GM21717 (cell line): ENCODE results near the gene ITPR1.

Experiments
- ATAC-seq: cut with Tn5 transposase; IDR thresholded peaks from one replicate; pipeline ENCODE4 v1.9.1; 2021; ENCODE audit warnings: mild to moderate bottlenecking, moderate library complexity; ENCODE audit not compliant: unreplicated experiment

ITPR1 gene

DNA sequence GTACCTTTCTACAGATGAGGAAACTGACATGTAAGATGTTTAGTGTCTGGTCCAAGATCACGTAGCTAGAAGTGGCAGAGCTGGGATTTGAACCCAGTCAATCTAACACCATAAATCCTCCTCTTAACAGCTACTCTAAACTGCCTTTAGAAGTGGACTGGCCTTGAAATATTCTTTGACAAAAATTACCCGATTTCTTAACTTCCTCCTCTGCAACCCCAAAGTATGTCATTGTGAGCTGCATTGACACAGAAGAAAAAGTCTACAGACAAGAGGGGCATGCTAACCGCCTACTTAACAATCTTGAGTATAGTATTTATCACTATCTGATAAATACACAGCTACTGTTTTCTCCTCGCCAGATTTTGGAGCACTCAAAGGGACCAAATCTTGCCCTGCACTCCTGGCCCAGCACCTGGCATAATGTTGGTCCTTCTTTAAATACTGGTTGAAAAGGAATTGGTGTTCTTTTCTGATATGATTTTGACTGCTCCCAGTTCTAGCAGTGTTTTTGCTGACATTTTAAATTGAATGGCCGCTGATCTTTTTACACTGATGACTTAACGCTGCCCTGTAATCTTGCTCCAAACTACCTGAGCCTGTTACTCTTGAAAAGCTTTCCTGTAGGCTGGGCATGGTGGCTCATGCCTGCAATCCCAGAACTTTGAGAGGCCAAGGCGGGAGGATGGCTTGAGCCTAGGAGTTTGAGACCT, 36.9 kb downstream of the ITPR1 start:
- ATAC-seq, result no peak

GRCh38 chr3:4531478-4532025, 38.4 kb downstream of the ITPR1 start:
- no peak for ATAC-seq

DNA sequence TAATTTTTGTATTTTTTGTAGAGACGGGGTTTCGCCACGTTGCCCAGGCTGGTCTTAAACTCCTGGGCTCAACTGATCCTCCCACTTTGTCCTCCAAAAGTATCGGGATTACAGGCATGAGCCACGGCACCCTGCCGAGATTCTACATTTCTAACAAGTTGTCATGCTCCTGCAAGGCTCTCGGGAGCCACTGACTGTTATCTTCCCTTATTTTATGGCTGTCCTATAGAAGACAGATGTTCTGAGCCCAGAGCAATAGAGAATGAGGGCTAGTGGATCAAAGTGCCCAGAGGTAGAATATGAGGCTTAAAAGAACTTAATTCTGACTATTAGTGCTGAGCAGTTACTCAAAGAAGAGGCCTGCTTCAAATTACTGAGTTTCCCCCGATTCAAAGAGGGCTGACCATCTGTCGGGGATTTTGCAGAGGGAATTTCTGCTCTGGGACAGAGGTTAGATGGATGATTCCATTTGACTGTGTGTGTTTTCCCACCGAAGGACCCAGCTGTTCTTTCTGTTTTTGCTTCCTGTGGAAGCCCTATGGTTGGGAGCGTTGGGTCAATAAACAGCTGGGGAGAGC, 39.5 kb downstream of the ITPR1 start:
- no peak for ATAC-seq

DNA sequence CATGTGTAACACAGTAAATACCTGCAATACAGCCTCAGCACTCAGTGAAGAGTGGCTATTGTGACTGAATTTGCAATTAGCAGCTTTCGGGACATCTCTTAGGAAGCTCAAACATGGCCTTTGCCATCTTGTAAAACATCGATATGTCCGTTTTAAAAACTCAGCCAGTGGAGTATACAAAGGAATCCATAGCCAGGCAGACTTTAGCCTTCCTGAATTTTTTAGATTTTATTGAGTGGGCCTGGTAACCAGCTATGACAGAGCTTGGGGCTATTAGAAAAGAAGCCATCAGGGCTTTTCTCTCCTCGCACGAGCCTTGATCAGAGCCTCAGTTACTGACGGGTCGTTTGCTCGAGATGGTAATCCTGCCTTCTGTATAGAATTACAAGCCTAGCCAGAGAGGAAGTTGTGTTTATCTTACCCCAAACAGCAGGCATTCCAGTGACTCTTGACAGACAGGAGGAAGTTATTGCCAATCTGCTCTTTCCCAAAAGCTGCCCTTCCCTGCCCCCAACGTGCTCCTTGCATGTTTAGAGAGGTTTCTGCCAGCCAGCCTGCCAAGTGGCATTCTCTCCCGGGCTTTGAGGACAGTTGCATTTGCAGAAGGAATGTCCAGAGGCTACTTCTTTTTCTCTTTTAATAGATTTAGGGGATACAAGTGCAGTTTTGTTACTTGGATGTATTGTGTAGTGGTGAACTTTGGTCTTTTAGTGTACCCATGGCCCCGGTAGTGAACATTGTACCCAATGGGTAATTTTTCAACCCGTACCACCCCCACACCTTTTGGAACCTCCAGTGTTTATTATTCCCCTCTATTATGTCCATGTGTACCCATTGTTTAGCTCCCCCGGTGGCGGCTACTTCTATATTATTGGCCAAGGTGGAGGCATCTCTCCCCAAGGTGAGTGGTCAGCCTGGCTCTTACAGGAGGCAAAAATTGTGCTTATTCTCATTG, 40.6 kb downstream of the ITPR1 start:
- ATAC-seq, result no peak

- no peak for ATAC-seq
Measured at GRCh38 chr3:4534906-4535305, 41.8 kb downstream of the ITPR1 start.

GRCh38 chr3:4536260-4536659, 43.1 kb downstream of the ITPR1 start:
- ATAC-seq, result no peak

DNA sequence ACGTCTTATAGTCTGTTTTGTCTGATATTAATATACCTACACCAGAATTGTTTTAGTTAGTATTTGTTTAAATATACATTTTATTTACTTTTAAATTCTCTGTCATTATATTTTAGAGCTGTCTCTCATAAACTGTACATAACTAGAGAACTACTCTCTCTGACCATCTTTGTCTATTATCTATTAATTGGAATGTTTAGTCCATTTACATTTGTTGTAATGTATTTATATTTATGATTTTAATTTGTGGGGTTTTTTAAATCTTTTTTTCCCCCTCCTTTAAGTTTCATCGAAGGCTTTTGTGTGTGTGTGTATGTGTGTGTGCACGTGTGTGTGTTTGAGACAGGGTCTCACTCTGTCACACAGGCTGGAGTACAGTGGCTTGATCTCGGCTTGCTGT, 47.1 kb downstream of the ITPR1 start:
- ATAC-seq, result no peak

GRCh38 chr3:4543110-4543509, 50.0 kb downstream of the ITPR1 start:
- no peak for ATAC-seq

- no peak for ATAC-seq
Measured at GRCh38 chr3:4546346-4547178, 53.4 kb downstream of the ITPR1 start.

- ATAC-seq, result no peak
Measured at GRCh38 chr3:4547799-4548198, 54.7 kb downstream of the ITPR1 start.

DNA sequence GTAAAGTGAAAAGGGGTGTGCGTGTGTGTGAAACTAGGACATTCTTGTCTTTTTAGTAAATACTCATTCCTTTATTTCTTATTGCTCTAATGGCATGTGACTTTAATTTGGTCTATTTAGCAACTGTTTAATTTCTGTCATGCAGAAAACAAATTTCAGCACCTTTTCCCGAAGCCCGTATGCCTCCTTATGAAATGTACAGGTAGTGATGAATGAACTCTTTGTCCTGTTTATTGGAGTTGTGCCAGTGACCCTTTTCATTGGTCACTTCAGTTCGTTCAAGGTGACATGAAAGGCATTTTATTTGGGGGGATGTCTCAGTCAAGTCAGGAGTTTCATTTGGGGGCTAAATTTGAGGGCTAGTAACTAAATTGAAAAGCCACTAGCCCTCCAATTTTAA, 55.2 kb downstream of the ITPR1 start:
- no peak for ATAC-seq

DNA sequence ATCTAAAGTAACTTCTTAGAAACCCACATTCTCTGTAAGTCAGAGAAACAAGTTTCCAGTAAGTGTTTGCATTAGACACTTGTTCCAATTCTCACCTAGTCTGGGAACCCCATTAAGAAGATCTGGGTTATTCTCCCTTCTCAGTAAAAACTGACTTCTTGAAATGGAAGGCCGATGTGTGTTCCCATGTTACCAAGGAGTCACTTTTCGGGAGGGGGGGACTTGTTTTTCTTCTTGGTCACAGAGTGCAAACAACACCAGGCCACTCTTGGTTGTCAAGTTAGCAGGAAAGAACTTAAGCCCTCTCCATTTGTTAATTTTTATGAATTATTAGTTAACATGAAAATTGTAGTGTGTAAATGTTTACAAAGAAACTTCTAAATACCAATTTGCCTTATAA, 55.6 kb downstream of the ITPR1 start:
- ATAC-seq, result no peak

DNA sequence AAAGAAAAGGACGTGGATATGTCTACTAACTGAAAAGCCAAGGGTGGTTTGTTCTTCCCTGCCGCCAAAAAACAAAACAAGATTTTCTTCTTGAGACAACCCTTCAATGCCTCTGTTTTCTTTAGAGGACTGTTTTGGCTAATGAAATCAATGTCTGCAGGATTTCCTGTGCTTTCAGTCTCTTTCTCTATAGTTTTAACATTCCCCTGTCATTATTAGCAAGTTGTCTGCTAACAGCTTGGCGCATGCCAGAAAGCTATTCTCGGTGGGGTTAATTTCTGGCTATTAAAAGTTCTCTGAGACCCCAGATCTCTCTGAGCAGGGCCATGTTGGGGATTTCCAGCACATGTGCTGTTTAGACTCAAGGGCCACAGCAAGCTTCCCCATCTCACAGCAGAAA, 56.7 kb downstream of the ITPR1 start:
- ATAC-seq, result no peak

DNA sequence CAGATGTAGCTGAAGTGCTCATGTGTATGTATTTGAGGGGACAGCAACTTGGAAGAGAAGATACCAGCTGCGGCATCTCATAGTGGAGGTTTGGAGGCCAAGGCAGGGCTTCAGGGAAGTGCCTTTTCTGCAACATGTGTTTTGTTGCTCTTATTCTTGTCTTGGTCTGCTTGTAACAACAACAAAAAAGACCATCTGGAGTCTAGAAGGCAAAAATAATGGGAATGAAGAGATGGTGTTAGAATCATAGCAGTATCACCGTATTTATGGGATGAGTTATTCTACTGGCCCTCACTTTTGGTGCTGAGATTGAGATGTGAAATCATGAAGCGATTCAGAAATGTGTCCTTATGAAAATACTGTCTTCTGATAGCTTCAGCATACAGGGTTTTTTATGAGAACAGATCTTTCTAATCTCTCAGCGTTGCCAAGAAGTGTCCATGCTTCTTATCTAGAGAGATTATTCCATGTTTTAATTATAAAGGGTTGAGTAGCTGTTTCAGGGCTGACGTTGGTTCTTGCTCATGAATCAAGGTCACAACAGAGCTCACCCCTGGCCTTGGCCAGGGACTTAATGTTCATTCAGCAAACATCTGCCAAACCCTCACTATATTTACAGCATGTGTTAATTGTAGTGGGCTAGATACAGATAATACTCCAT, 58.0 kb downstream of the ITPR1 start:
- no peak for ATAC-seq

- ATAC-seq, result no peak
Measured at GRCh38 chr3:4551794-4552442, 58.8 kb downstream of the ITPR1 start.

- no peak for ATAC-seq
Measured at GRCh38 chr3:4552811-4553210, 59.7 kb downstream of the ITPR1 start.

DNA sequence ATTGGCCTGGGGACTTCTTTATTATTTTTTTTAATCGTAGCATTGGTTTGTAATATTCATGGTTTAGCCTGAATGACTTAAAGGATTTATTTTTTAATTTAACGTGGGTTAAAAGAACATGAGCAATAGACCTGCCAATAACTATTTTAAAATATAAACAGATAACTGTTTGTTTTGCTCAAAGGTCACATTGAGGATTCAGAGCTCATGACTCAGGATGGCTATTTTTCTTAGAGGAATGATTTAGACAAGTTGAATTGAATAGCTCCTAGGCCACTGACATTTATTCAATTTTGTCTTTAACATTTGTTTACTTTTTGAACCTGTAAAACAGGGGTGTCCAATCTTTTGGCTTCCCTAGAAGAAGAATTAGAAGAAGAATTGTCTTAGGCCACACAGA, 68.5 kb downstream of the ITPR1 start:
- no peak for ATAC-seq

- no peak for ATAC-seq
Measured at GRCh38 chr3:4562595-4562994, 69.4 kb downstream of the ITPR1 start.

- ATAC-seq, result no peak
Measured at GRCh38 chr3:4564270-4564669, 71.1 kb downstream of the ITPR1 start.
